GM21737 (cell line): ENCODE data around the gene MGAT4A.
A peak's percentile ranks its signal among the peaks of the same experiment; 100 is the strongest.
"Not testable (repeated sequence)": the region's sequence is repeated elsewhere in the genome, so short reads cannot be mapped to it uniquely, and the experiment has no call there.

Source experiments
- ATAC-seq: cut with Tn5 transposase; IDR thresholded peaks from one replicate; pipeline ENCODE4 v1.9.1; 2021; ENCODE audit warnings: mild to moderate bottlenecking, moderate library complexity; ENCODE audit not compliant: unreplicated experiment

Gene MGAT4A

DNA sequence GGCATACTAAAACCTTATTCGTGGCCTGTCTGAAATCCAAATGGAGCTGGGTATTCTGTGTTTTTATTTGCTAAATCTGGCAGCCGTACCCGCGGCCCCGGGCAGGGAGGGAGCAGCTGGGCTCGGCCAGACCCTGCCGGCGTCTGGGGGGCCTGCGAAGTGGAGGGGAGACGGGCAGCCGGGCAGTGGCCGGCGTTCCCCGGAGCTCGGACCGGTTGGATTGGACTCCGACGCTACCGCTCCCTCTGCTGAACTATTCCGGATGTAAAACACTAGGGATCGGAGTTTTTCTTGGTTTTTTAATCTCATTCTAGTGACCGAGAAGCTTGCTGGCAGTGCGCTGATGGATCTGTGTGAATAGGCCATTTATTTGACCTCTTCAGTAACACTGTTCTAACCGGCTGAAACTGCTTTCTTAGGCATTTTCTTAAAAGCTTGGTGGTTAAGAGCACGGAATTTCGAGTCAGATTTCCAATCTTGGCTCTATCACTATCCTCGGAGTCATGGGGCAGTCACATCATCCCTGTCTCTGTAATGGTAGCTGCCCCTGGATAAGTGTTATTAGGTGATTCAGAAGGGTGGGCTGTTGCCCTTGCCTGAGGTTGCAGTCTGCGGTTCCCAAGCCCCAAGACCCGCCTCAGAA lies 121.8 kb downstream of the MGAT4A start:
- peak; percentile 17 for ATAC-seq

DNA sequence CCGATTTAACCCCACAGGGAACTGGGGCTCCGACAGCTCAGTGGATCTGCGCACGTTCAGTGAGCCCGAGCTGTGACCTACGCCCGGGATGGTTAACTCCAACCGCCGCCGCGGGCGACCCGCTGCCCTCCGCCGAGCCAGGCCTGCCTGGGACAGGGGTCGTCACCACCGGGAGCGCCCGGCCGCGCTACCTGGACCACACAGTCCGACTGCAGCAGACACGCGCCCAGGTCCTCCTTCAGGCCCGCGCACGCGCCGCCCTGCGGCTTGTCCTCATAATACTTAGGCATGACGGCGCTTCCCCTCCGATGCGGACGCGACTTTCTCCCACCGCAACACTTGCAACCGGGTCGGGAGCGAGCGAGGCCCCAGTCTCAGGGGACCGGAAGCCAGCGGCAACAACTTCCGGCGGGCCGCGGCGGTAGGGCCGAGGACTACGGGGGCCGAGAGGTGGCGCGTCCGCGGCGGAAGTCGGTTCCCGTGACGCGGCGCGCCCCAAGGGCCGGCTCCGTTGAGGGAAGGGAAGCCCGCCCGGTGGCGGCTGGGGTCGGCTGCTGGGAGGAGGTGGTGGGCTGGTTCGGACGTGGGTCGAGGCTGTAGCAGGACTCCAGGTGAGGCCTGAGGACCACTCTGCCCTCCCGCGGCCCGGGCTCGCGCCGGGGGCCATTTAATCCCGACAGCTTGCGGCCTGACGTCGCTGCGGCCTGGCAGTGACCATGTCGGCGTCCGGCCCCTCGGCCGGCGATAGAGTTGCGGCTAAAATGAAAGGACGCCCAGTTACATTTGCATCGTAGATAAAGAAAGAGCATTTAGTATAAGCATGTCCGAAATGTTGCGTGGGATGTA lies 122.6 kb downstream of the MGAT4A start, which contains the start of the genes COA5 and UNC50:
Gene COA5, minus strand, starts transcription at position 397 of the 846 bp plus-strand sequence. Its CDS starts 107 bp downstream, at position 290.
Gene UNC50, plus strand, starts transcription at position 474 of the 846 bp plus-strand sequence. CDS start 1,171 bp downstream, outside the sequence.
- ATAC-seq: peak; percentile 83

DNA sequence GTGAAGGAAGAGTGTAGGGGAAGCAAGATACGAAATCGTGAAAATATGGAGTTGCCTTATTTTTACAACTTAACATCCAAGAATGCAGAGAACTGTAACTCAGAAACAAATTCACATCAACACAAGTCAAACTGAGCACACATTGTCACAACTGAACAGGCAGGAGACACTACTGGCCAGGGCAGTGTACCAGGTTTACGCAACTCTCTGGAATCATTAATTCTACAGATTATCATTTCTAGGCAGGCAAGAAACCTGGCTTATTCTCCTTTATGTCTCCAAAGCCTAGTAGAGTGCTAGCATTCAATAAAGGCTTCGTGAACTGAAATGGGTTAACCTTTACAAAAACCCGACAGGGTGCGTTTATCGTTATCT lies 123.2 kb downstream of the MGAT4A start:
- ATAC-seq: no peak

DNA sequence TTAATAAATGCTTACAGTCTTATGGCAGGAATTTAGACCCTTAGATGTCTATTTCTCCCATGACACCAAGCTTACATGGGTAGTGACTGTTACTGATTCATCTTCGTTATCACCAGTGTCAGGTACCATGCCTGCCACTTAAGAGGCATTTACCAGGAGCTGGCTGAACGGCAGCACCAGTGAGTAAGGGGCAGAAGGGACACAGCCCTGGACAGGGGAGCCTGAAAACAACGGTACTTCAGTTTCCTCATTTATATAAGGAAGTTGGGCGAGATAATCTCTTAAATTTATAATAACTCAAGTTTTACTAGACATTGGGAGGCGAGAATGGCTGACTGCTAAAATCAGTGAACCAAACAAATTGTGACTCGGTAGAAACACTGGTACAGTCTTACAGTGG lies 123.8 kb downstream of the MGAT4A start:
- ATAC-seq: no peak

DNA sequence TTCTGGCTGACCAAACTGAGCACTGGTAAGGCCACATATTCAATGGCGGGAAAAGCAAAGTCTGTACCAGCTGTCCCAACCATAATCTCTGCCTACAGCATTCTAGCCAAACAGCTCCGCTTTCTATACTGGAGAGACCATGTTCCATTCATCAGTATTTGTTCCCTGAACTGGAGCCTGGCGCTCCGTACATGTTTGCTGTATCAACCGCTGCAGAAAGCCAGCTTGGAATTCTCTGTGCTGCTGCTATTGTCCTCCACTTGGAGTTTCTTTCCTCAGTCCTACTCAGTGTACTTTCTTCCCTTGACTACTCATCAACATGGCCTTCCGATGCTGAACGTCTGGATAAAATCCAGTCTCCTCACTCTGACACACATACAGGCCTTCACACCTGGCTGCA lies 124.5 kb downstream of the MGAT4A start:
- ATAC-seq: no peak

DNA sequence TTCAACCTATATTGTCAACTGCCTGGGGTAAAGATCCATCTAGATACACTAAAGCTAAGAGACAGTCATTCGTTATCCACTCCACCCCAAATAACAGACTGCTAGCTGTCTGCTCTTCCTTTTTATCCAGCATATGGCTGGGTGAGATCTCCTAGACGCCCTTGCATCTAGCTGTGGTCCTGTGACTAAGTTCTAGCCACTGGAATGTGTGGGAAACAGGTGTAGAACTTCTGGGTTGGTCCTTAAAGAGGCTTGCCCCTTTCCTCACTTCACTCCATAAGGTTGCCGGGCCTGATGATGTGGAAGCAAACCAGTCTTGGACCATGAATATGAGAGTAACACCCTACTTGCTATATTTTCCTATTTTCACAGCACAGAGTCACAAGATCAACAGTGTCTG lies 125.9 kb downstream of the MGAT4A start:
- no peak for ATAC-seq

DNA sequence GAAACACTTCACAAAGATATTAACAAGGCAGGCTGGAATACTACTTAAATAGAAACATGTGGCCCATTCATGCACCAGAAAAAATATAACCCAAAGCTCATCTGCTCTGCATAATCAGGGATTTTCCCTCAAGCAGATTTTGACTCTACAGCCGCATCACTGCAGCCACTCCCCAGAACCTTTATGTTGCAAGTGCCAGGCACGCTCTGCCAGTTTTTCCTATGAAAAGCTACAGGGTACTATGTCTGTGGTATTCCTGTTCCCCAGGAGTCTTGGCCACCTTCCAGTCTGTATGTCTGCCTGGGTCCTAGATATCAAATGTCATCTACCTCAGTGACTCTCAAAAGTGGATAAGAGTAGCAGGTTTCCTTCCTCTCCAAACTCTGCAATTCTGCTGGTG lies 126.4 kb downstream of the MGAT4A start:
- no peak for ATAC-seq

DNA sequence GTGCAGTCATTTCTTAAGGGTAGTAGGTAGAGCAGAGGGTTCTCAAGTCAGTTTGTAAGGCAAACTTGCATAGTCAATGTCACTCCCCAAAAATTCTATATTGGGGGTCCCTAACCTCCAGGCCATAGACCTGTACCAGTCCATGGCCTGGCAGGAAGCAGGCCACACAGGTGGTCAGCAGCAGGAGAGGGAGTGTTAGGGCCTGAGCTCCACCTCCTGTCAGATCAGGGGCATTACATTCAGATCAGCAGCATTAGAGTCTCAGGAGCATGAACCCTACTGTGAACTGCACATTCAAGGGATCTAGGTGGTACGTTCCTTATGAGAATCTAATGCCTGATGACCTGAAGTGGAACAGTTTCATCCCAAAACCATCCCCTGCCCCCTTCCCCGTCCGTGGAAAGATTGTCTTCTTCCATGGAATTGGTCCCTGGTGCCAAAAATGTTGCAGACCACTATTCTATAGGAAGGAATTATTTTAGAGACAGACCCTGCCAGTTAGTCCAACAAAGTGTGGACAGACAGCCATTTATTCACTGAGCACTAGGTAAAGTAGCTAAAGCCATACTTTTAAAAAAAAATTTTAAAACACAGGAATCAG lies 129.3 kb downstream of the MGAT4A start:
- ATAC-seq: no peak

DNA sequence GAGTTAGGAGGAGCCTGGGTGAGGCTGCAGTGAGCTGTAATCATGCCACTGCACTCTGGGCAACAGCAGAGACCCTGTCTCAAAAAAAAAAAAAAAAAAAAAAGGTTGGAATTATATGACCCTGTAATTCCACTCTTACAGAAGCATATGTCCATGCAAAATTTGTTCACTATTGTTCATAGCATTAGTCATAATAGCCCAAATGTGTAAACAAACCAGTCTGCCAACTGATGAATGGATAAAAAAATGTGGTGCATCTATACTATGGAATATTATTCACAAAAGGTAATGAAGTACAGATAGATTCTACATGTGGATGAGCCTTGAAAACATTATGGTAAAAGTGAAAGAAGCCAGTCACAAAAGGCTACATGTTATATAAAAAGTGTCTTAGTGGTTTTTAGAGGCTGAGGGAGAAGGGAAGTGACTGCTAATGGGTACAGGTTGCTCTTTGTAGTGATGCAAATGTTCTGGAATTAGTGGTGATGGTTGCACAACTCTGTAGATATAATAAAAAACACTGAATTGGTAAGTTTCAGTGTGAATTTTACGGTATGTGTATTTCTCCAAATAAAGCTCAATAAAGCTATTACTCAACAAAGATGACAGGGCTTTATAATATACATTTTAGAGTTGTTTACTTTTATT lies 132.0 kb downstream of the MGAT4A start:
- ATAC-seq: no peak

DNA sequence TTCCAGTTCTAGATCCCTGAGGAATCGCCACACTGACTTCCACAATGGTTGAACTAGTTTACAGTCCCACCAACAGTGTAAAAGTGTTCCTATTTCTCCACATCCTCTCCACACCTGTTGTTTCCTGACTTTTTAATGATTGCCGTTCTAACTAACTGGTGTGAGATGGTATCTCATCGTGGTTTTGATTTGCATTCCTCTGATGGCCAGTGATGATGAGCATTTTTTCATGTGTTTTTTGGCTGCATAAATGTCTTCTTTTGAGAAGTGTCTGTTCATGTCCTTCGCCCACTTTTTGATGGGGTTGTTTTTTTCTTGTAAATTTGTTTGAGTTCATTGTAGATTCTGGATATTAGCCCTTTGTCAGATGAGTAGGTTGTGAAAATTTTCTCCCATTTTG lies 136.3 kb downstream of the MGAT4A start:
- ATAC-seq: not testable (repeated sequence)

DNA sequence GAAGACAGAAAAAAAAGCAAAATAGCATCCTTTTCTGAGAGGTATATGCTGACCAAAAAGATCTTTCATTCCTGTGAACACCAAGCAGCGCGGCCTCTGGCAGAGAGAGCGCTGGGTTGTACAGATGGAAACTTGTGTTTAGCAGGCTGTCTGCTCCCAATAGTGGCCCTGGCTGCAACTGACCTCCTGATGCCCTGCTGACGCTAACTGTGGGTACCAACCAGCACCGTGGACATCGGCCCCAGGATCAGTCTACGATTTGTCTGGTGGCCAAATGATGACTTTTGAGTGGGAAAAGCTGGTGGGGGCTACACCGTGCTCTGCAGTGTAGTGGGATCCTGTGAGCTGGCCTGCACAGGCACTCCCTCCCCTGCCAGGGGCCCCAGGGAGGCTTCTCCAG lies 138.4 kb downstream of the MGAT4A start:
- ATAC-seq: no peak

DNA sequence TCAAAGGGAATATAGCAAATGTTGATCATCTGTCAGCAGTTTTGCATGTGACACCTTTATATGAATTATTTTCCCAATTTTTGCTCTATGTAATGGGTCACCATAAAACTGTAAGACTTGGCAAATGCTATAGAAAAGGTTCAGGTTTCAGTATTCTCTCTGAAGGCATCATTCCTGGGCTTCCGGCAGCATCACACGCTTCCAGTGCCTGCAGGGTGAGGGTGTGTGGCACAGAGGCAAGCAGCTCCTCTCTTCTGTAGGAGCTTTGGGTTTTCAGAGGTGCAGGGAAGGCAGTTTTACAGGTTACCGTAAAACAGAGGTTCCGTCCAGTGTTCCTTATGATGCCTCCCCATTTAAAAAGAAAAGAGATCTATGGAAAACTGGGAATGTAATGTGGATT lies 141.4 kb downstream of the MGAT4A start:
- no peak for ATAC-seq

DNA sequence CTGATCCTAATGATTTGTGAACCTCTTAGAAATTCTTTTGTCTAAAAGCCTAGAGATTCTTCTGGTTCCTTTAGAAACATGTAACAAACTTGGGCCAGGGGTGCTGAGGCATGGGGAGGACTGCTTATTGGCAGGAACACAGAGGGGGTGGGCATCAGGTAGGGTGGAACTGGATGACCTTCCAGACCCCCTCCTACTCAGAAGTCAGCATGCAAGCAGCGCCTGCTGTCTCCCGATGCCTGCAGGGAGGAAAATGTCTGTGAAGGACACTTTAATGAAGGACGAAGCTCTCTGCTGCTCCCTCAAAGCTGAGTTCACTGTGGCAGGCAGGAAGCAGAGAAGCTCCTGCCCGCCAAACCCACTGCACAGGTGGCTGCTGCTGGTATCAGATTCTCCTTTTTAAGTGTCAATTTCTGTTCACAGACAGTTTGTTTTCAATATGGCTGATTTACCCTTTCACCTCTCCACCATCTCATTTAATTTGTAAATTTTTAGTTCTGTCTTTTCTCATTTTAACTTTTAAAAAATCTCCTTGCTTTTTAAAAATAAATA lies 142.0 kb downstream of the MGAT4A start:
- ATAC-seq: no peak

DNA sequence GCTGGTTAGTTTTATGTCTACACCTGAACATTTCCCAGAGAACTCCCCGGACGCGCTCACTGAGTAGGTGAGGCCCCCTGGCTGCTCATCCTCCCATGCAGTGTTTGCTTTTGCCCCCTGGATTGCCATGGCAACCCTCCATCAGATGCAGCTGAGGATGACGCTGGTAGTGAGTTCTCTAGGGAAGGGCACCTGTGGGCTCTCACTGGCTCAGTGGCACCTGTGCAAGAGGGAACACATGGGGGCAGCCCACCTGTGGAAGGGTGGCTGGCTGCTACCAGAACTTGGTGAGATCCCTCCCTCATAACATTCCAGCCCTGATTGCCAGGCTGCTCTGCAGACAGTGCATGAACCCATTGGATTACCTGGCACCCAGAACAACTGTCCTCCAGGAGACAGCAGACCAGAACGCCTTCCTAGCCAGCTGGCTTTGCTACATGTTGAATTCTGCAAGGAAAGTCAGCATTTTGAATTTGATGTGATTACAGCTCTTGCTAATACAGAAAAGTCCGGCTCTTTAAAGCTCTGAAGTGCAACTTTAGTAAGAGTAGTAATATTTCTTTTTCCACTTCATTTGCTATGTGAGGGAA lies 144.3 kb downstream of the MGAT4A start:
- ATAC-seq: no peak

DNA sequence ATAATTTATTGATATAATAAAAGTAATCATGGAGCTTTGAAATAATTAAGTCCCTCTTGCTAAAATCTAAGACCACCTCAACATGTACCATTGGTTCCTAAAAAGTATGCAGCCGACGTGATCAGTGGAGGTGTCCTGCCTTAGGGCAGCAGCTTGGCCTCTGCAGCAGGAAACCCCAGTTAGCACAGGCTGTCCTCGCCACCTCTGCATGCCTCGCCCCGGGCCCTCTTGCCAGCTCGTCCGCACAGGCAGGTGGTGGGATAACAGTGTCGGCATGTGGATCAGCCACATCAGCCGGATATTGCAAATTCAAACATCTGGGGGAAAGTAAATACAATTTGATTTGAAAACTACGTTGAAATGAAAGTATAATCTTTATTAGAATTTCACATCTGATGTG lies 145.5 kb downstream of the MGAT4A start:
- no peak for ATAC-seq

DNA sequence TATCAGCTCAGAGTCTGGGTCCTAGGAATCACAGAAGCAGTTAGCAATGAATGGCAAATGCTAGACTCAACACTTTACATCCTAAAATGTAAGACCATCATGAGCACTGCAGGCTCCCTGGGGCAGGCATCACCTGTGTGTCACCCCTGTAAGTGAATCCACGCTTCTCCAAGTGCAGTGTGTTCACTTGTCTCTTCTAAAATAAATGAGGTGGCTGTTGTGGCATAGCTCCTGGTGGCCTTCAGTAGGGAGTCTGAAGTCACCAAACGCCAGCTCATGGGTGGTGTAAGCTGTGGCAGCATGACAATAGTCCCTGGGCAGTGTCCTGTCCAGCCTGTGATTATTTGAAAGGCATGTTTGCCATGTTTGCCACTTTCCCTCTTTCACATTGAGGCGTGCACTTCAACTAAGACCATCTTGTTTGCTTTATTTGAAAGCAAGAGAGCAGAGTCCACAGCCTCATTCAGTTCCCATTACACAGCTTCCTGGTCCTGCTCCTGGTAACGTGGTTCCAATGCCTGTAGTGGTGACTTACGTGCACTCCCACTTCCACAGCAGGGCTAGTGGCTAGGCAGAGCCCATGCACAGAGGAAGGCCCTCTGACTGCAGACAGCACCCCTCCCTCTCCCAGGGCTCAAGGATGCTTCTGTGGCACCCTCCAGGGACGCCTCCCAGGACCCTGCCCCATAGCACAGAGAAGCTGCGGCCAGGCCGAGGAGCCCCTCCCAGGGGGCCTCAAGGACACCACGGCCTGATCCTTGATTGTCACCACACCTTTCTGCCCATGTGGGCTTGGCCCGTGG lies 146.9 kb downstream of the MGAT4A start:
- ATAC-seq: no peak

DNA sequence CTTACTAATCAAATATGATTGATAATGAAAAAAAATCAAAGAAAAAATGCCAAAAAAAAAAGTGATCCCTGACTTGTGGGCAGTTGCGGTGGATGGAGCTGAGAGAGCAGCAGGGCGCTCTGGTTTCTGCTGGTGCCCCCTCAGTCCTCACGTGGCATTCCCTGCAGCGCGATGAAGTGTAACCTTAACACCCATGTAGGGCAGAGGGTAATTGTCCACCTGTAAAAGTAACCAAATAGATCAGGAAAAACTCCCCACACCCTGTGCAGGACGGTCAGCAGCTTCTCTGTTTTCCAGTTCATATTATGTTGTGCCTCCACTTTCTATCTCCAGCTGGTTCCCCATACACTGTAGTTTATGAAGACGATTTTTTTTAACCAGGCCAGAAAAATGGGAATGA lies 147.7 kb downstream of the MGAT4A start:
- no peak for ATAC-seq

DNA sequence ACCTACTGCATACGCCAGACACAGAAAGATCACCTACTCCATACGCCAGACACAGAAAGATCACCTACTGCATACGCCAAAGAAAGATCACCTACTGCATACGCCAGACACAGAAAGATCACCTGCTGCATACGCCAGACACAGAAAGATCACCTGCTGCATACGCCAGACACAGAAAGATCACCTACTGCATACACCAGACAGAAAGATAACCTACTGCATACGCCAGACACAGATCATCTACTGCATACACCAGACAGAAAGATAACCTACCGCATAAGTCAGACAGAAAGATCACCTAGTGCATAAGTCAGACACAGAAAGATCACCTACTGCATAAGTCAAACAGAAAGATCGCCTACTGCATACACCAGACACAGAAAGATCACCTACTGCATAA lies 148.4 kb downstream of the MGAT4A start:
- ATAC-seq: no peak

DNA sequence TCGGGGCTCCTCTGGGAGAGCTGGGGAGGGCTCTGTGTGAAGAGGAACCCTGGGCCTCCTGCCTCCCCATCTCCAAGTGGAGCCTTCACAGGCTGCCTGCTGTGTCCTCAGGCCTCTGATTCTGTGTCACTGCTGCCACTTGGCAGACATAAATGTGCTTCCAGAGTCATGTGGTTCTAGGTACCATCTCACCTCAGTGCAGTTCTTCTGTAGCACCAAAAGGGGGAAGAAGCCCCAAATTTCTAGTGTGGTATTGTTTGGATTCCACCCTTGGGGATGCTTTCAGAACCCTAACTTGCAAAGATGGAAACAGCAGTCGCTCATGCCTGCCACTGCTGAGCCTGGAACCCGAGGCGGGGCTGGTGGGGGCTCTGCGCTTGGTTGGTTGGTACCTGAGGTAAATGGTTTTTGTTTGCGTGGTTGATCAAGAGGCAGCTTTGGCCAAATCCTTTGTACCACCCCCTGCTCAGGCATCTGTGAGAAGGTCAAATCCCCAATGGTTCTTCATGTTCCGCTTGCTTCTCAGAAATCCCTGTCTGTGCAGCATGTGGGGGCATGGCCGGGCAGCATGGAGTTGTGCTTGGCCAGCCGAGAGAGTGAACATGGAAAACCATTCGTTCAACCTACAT lies 150.2 kb downstream of the MGAT4A start:
- no peak for ATAC-seq
